Adrenal gland (tissue), 5 donors: ENCODE results near the gene TBKBP1.

Experiments
- CTCF ChIP-seq, 6 experiments: fragments of 450-650 bp in 4 of 6; fragments of 200-600 bp in 2 of 6; sonication (generic) in 1 of 6; IDR thresholded peaks; 1 replicate in 5 of 6; 2 replicates in 1 of 6; pipeline versions ENCODE4 v1.5.1 to v1.8.0; 2016 to 2021; ENCODE audit warnings: antibody characterized with exemption in 6 of 6, mild to moderate bottlenecking in 2 of 6, moderate library complexity in 1 of 6
- POLR2A ChIP-seq, 2 donors: fragments of 450-650 bp; IDR thresholded peaks; one replicate each; pipeline ENCODE4 v1.6.1; 2017; ENCODE audit warnings: antibody characterized with exemption in 2 of 2, mild to moderate bottlenecking in 2 of 2, moderate library complexity in 1 of 2
- donor health status: DM: no; HTN: no; CAD: no.

DNA sequence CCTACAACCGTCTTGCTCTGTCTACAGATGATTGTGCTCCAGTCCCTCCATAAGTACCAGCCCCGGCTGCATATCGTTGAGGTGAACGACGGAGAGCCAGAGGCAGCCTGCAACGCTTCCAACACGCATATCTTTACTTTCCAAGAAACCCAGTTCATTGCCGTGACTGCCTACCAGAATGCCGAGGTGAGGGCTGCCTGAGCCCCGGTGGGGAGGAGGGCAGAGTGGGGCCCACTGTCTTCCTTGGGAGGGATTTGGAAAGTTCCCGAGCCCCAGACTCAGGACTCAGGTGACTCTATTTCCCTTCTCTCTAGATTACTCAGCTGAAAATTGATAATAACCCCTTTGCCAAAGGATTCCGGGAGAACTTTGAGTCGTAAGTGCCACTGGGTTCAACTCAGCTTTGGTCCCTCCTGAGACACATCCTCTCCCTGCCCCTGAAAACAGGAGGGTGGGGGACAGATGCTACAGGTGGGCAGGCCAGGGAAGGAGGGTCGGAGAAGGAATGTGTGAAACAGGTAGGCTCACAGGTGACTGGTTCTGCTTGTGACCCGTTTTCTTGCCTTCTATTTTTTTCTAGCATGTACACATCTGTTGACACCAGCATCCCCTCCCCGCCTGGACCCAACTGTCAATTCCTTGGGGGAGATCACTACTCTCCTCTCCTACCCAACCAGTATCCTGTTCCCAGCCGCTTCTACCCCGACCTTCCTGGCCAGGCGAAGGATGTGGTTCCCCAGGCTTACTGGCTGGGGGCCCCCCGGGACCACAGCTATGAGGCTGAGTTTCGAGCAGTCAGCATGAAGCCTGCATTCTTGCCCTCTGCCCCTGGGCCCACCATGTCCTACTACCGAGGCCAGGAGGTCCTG, 50.4 kb downstream of the TBKBP1 start:
- TF ChIP-seq POLR2A (IDR thresholded peaks at IDR 0.05) (no peak), CTCF (IDR thresholded peaks at IDR 0.05) (no peak)
